HepG2 (cell line): Measurements from ENCODE around the gene NEK8. TPM values are rescaled to one million over a fixed set of nuclear protein-coding genes. Genes with fewer than 3 reads are reported as not detected.
A peak's percentile ranks its signal among the peaks of the same experiment; 100 is the strongest.

ENCODE experiments used
- ATM ChIP-seq: fragments of 450-650 bp; IDR thresholded peaks from 2 replicates; pipeline ENCODE4 v1.7.1; 2017; ENCODE audit warnings: mild to moderate bottlenecking, borderline replicate concordance
- ETS1 ChIP-seq: sonication (generic); formaldehyde crosslinking; IDR thresholded peaks from 2 replicates; pipeline ENCODE4 v1.4.0; 2020; ENCODE audit warnings: missing genetic modification reagents
- EZH2 ChIP-seq: conservative IDR thresholded peaks from 2 replicates; pipeline ENCODE4 v1.6.1; 2012; ENCODE audit warnings: mild to moderate bottlenecking, low read depth, low read length, moderate library complexity
- FOXM1 ChIP-seq: sonication (generic); formaldehyde crosslinking; IDR thresholded peaks from 2 replicates; pipeline ENCODE4 v1.5.0; 2020; ENCODE audit warnings: missing genetic modification reagents
- NAIF1 ChIP-seq: sonication (generic); formaldehyde crosslinking; IDR thresholded peaks from 2 replicates; pipeline ENCODE4 v1.5.0; 2020; ENCODE audit warnings: mild to moderate bottlenecking, missing genetic modification reagents, borderline replicate concordance
- NR1H2 ChIP-seq: sonication (generic); formaldehyde crosslinking; IDR thresholded peaks from 2 replicates; pipeline ENCODE4 v1.8.1; 2022; ENCODE audit warnings: low read depth, missing genetic modification reagents, borderline replicate concordance
- TFE3 ChIP-seq: IDR thresholded peaks from 2 replicates; pipeline ENCODE4 v1.6.1; 2016
- TMF1 ChIP-seq: sonication (generic); formaldehyde crosslinking; IDR thresholded peaks from 2 replicates; pipeline ENCODE4 v1.8.1; 2022; ENCODE audit warnings: low read depth, missing genetic modification reagents
- ZC3H4 ChIP-seq: sonication (generic); formaldehyde crosslinking; IDR thresholded peaks from 2 replicates; pipeline ENCODE4 v1.4.0; 2020; ENCODE audit warnings: missing genetic modification reagents, borderline replicate concordance
- ZNF12 ChIP-seq: sonication (generic); formaldehyde crosslinking; IDR thresholded peaks from 2 replicates; pipeline ENCODE4 v1.5.0; 2020; ENCODE audit warnings: missing genetic modification reagents
- ZNF143 ChIP-seq: sonication (generic); formaldehyde crosslinking; IDR thresholded peaks from 2 replicates; pipeline ENCODE4 v1.4.0; 2020; ENCODE audit warnings: missing genetic modification reagents
- ZNF503 ChIP-seq: sonication (generic); formaldehyde crosslinking; IDR thresholded peaks from 2 replicates; pipeline ENCODE4 v1.4.0; 2020; ENCODE audit warnings: missing genetic modification reagents
- ZNF530 ChIP-seq: sonication (generic); formaldehyde crosslinking; IDR thresholded peaks from 2 replicates; pipeline ENCODE4 v1.5.0; 2020; ENCODE audit warnings: low read depth, mild to moderate bottlenecking, missing genetic modification reagents
- ZNF547 ChIP-seq: sonication (generic); formaldehyde crosslinking; IDR thresholded peaks from 2 replicates; pipeline ENCODE4 v1.5.1; 2020; ENCODE audit warnings: mild to moderate bottlenecking, missing genetic modification reagents
- ZNF569 ChIP-seq: sonication (generic); formaldehyde crosslinking; IDR thresholded peaks from 2 replicates; pipeline ENCODE4 v1.5.0; 2020; ENCODE audit warnings: mild to moderate bottlenecking, missing genetic modification reagents, moderate library complexity, borderline replicate concordance
- ZNF678 ChIP-seq: sonication (generic); formaldehyde crosslinking; IDR thresholded peaks from 2 replicates; pipeline ENCODE4 v1.4.0; 2020; ENCODE audit warnings: mild to moderate bottlenecking, missing genetic modification reagents
- ZSCAN12 ChIP-seq: sonication (generic); formaldehyde crosslinking; IDR thresholded peaks from 2 replicates; pipeline ENCODE4 v1.9.0; 2021; ENCODE audit warnings: mild to moderate bottlenecking, missing genetic modification reagents
- ZSCAN9 ChIP-seq: IDR thresholded peaks from 2 replicates; pipeline ENCODE4 v1.6.1; 2016; ENCODE audit warnings: borderline replicate concordance
- polyA plus RNA-seq, 8 experiments: library from polyadenylated mRNA; depleted of rRNA in 3 of 8; stranded (reverse) in 7 of 8; unstranded in 1 of 8; fragments of >200 nt; fragmentation: Illumina TruSeq in 4 of 8; extraction: Trizol in 4 of 8; gene quantifications; 2 replicates each; pipeline versions ENCODE4 v1.2.1 to v1.2.3, GENCODE V29; 2011 to 2016; ENCODE audit warnings: low read depth in 4 of 8, missing spikeins in 1 of 8, mixed read lengths in 1 of 8; ENCODE audit not compliant: insufficient read depth in 1 of 8
- total RNA-seq, 5 experiments: library from RNA; depleted of rRNA; stranded (reverse); fragments of >200 nt; fragmentation: Illumina TruSeq; extraction: Trizol; gene quantifications; 2 replicates each; pipeline ENCODE4 v1.2.3, GENCODE V29; 2016; ENCODE audit warnings: low read depth in 1 of 5
- TF ChIP-seq, protein P1 (sequence below): IDR thresholded peaks from 2 replicates; pipeline ENCODE4 v1.6.1; 2016; ENCODE audit warnings: low read depth, borderline replicate concordance
- TF ChIP-seq, protein P2 (sequence below): sonication (generic); formaldehyde crosslinking; IDR thresholded peaks from 2 replicates; pipeline ENCODE4 v1.4.0; 2020; ENCODE audit warnings: missing genetic modification reagents, borderline replicate concordance
- TF ChIP-seq, protein P3 (sequence below): IDR thresholded peaks from 2 replicates; pipeline ENCODE4 v1.6.1; 2018; ENCODE audit warnings: missing genetic modification reagents
- TF ChIP-seq, protein P4 (sequence below): IDR thresholded peaks from 2 replicates; pipeline ENCODE4 v1.6.1; 2016; ENCODE audit warnings: missing biosample characterization, missing genetic modification reagents, low read depth

Gene NEK8
- total and polyA plus RNA-seq, 2 of the 13 experiments (the other 11 are each of a cell fraction or from before 2014, with no cell fraction given) = 5.8 to 13.5 TPM

DNA sequence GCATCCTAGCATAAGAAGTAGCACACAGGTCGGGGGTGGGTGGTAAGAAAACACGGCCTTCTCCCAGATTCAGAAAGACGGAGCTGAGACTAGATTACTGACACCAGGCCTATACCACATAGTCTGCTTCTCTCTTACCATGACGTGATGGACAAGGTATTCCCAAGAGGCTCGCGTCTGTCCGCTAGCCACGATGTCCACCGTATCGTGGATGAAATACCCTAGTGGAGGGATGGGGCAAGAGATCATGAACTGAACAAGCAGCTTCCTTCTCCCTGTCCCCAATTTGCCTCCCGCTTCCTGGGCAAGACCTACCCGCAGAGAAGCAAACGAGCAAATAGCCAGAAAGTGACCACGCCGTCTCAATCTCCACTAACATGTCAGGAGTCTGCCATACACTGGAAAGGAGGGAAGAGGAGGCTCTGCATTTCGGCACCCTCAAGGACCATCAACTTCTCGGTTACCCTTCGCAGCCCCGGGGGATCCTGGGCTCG, 3.4 kb upstream of the NEK8 start (continued):
- TF ChIP-seq ZNF503 (no peak), ZC3H4 (peak; percentile 55; the same call in 1 of the 2 replicates), ZNF569 (CRISPR knock-in tag) (no peak), ZSCAN12 (0 out of 2 replicates have a peak, but pooled peaks have one; percentile 17), ZNF12 (no peak), TMF1 (CRISPR knock-in tag) (0 out of 2 replicates have a peak, but pooled peaks have one; percentile 4), ZSCAN9 (peak; percentile 19; the same call in 1 of the 2 replicates), ATM (no peak), ZNF678 (CRISPR knock-in tag) (no peak), EZH2 (no peak), ETS1 (CRISPR knock-in tag) (no peak), ZNF143 (CRISPR knock-in tag) (no peak), NAIF1 (CRISPR knock-in tag) (peak; percentile 52; the same call in 1 of the 2 replicates), TFE3 (no peak), ZNF547 (CRISPR knock-in tag) (no peak), ZNF530 (CRISPR knock-in tag) (no peak), FOXM1 (CRISPR knock-in tag) (no peak), NR1H2 (CRISPR knock-in tag) (no peak)
- TF ChIP-seq, protein P1, sequence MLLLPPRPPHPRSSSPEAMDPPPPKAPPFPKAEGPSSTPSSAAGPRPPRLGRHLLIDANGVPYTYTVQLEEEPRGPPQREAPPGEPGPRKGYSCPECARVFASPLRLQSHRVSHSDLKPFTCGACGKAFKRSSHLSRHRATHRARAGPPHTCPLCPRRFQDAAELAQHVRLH (CRISPR knock-in tag) = no peak
- TF ChIP-seq, protein P2, sequence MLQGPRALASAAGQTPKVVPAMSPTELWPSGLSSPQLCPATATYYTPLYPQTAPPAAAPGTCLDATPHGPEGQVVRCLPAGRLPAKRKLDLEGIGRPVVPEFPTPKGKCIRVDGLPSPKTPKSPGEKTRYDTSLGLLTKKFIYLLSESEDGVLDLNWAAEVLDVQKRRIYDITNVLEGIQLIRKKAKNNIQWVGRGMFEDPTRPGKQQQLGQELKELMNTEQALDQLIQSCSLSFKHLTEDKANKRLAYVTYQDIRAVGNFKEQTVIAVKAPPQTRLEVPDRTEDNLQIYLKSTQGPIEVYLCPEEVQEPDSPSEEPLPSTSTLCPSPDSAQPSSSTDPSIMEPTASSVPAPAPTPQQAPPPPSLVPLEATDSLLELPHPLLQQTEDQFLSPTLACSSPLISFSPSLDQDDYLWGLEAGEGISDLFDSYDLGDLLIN (CRISPR knock-in tag) = no peak
- TF ChIP-seq, protein P3, sequence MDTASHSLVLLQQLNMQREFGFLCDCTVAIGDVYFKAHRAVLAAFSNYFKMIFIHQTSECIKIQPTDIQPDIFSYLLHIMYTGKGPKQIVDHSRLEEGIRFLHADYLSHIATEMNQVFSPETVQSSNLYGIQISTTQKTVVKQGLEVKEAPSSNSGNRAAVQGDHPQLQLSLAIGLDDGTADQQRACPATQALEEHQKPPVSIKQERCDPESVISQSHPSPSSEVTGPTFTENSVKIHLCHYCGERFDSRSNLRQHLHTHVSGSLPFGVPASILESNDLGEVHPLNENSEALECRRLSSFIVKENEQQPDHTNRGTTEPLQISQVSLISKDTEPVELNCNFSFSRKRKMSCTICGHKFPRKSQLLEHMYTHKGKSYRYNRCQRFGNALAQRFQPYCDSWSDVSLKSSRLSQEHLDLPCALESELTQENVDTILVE (CRISPR knock-in tag) = no peak
- TF ChIP-seq, protein P4, sequence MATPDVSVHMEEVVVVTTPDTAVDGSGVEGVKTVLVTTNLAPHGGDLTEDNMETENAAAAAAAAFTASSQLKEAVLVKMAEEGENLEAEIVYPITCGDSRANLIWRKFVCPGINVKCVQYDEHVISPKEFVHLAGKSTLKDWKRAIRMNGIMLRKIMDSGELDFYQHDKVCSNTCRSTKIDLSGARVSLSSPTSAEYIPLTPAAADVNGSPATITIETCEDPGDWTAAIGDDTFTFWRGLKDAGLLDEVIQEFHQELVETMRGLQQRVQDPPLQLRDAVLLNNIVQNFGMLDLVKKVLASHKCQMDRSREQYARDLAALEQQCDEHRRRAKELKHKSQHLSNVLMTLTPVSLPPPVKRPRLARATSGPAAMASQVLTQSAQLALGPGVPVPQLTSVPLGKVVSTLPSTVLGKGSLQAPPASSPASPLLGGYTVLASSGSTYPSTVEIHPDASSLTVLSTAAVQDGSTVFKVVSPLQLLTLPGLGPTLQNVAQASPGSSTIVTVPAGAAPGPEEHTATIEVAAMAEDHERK (CRISPR knock-in tag) = no peak
